NCI-H187 treated with DMSO at 0.1 percent for 48 hours (cell line): ENCODE measurements around the gene MGAT5.
A peak's percentile ranks its signal among the peaks of the same experiment; 100 is the strongest.

ENCODE experiments used
- DNase-seq: peaks from one replicate; lab custom pipeline; 2025; lab: John Stamatoyannopoulos, UW

Gene MGAT5

GRCh38 chr2:134253804-134254203 is at the start of gene MGAT5:
Gene MGAT5 (plus strand): TSS chr2:134254072. CDS start chr2:134254404, 332 bp downstream.
- no peak for DNase-seq

GRCh38 chr2:134205087-134205486 is 48.8 kb upstream of the MGAT5 start:
- no peak for DNase-seq

- no peak for DNase-seq
Observed at GRCh38 chr2:134206031-134206430, 47.8 kb upstream of the MGAT5 start.

- no peak for DNase-seq
Observed at GRCh38 chr2:134206573-134206972, 47.3 kb upstream of the MGAT5 start.

- no peak for DNase-seq
Observed at GRCh38 chr2:134207589-134208209, 46.2 kb upstream of the MGAT5 start.

GRCh38 chr2:134208825-134209224 is 45.0 kb upstream of the MGAT5 start:
- no peak for DNase-seq

- DNase-seq, result no peak
Observed at GRCh38 chr2:134212746-134213145, 41.1 kb upstream of the MGAT5 start.

GRCh38 chr2:134216152-134216829 is 37.6 kb upstream of the MGAT5 start:
- no peak for DNase-seq

GRCh38 chr2:134217351-134217750 is 36.5 kb upstream of the MGAT5 start:
- DNase-seq, result no peak

GRCh38 chr2:134217924-134218323 is 35.9 kb upstream of the MGAT5 start:
- no peak for DNase-seq

- DNase-seq, result no peak
Observed at GRCh38 chr2:134218414-134218813, 35.5 kb upstream of the MGAT5 start.

- no peak for DNase-seq
Observed at GRCh38 chr2:134218930-134219658, 34.8 kb upstream of the MGAT5 start.

GRCh38 chr2:134220344-134220974 is 33.4 kb upstream of the MGAT5 start:
- no peak for DNase-seq

GRCh38 chr2:134224005-134224404 is 29.9 kb upstream of the MGAT5 start:
- DNase-seq, result no peak

GRCh38 chr2:134225173-134225572 is 28.7 kb upstream of the MGAT5 start:
- no peak for DNase-seq

GRCh38 chr2:134225841-134226240 is 28.0 kb upstream of the MGAT5 start:
- peak; percentile 6 for DNase-seq

GRCh38 chr2:134226601-134227000 is 27.3 kb upstream of the MGAT5 start:
- DNase-seq, result no peak

GRCh38 chr2:134227666-134228065 is 26.2 kb upstream of the MGAT5 start:
- no peak for DNase-seq

GRCh38 chr2:134228493-134228903 is 25.4 kb upstream of the MGAT5 start:
- DNase-seq, result no peak

- DNase-seq, result no peak
Observed at GRCh38 chr2:134229540-134229939, 24.3 kb upstream of the MGAT5 start.

- no peak for DNase-seq
Observed at GRCh38 chr2:134230885-134231284, 23.0 kb upstream of the MGAT5 start.

- DNase-seq, result no peak
Observed at GRCh38 chr2:134231301-134231964, 22.4 kb upstream of the MGAT5 start.
